ENCODE results near the gene EDEM1. TPM values are rescaled to one million over a fixed set of nuclear protein-coding genes. Genes with fewer than 3 reads are reported as not detected.

The EDEM1 gene
- polyA plus RNA-seq, 1 of the 3 experiments (the other 2 are of a cell fraction) = 25.2 TPM

GRCh38 chr3:5264896-5265770, 77.6 kb downstream of the EDEM1 start:
- WGBS (ENCODE audit: low lambda C conversion rate) = 32% methylated on average over 5 of the region's 7 CpGs
- no peaks in the 10 kb centered on the region for H3K4me1 ChIP-seq (ENCODE audit: control insufficient read depth in 1 of 2, insufficient read depth in 2 of 2, low read depth in 1 of 2, low read length in 1 of 2)
- POLR2A ChIA-PET = no interaction called here

GRCh38 chr3:5267252-5267651, 79.7 kb downstream of the EDEM1 start:
- ChIA-PET POLR2A (no interaction called here), CTCF (no interaction called here)
- no peak for DNase-seq
- H3K27ac ChIP-seq (ENCODE audit: low read depth in 2 of 2, low read length in 1 of 2) = no peak overlapping the region
- H4K20me1 ChIP-seq (ENCODE audit: insufficient read depth) = no peaks in the 10 kb centered on the region
- H3K9me2 ChIP-seq = no peaks in the 10 kb centered on the region
- no peaks in the 10 kb centered on the region for H3K36me3 ChIP-seq (replicated peaks in 1 of 2; ENCODE audit: control insufficient read depth in 1 of 2, insufficient read depth in 2 of 2, low read length in 1 of 2)
- H3K4me3 ChIP-seq (ENCODE audit: low read depth in 2 of 2, low read length in 1 of 2) = no peak overlapping the region
- WGBS (ENCODE audit: low lambda C conversion rate) = 17% methylated on average over 2 of the region's 2 CpGs
- no peaks in the 10 kb centered on the region for H3K27me3 ChIP-seq (ENCODE audit: insufficient read depth)
- no peaks in the 10 kb centered on the region for H3K9me3 ChIP-seq
- H3K9ac ChIP-seq = no peak overlapping the region
- H3K4me2 ChIP-seq = no peak overlapping the region
- no peaks in the 10 kb centered on the region for H3F3A ChIP-seq (replicated peaks; ENCODE audit: insufficient read depth)
- no peaks in the 10 kb centered on the region for H3K79me2 ChIP-seq (ENCODE audit: insufficient read depth)
- no peak overlapping the region for H2AFZ ChIP-seq (ENCODE audit: low read depth)
- H3K4me1 ChIP-seq (ENCODE audit: control insufficient read depth in 1 of 2, insufficient read depth in 2 of 2, low read depth in 1 of 2, low read length in 1 of 2) = no peaks in the 10 kb centered on the region
- TF ChIP-seq PBX3 (IDR thresholded peaks at IDR 0.05) = no peak
- no peak for TF ChIP-seq CTCF (IDR thresholded peaks at IDR 0.05)
- no peak for TF ChIP-seq SIN3A (IDR thresholded peaks at IDR 0.05; ENCODE audit: borderline replicate concordance, low read depth, low read length)
- no peak for TF ChIP-seq FOXJ3 (CRISPR knock-in tag; IDR thresholded peaks at IDR 0.05)
- TF ChIP-seq TEAD4 (IDR thresholded peaks at IDR 0.05; ENCODE audit: borderline replicate concordance, insufficient read depth) = no peak
- TF ChIP-seq FOSL2 (IDR thresholded peaks at IDR 0.05; ENCODE audit: borderline replicate concordance, low read depth) = no peak
- no peak for TF ChIP-seq POLR2AphosphoS5 (IDR thresholded peaks at IDR 0.05; ENCODE audit: low read depth, low read length)
- no peak for TF ChIP-seq RCOR1 (IDR thresholded peaks at IDR 0.05; ENCODE audit: low read length)
- TF ChIP-seq CHD2 (IDR thresholded peaks at IDR 0.05; ENCODE audit: low read length, partially characterized antibody) = no peak
- TF ChIP-seq MEF2A (IDR thresholded peaks at IDR 0.05; ENCODE audit: borderline replicate concordance, low read depth) = no peak
- no peak for TF ChIP-seq TCF12 (IDR thresholded peaks at IDR 0.05)
- no peak for TF ChIP-seq YY1 (IDR thresholded peaks at IDR 0.05; ENCODE audit: low read depth)

More at GRCh38 chr3:5264896-5265770, 77.6 kb downstream of the EDEM1 start:
- H3K9me2 ChIP-seq = no peaks in the 10 kb centered on the region
- H3K9ac ChIP-seq = no peak overlapping the region
- H3K27me3 ChIP-seq (ENCODE audit: insufficient read depth) = no peaks in the 10 kb centered on the region
- H3K4me3 ChIP-seq (ENCODE audit: low read depth in 2 of 2, low read length in 1 of 2) = no peak overlapping the region
- H2AFZ ChIP-seq (ENCODE audit: low read depth) = no peak overlapping the region
- TF ChIP-seq TCF12 (IDR thresholded peaks at IDR 0.05) (no peak), RXRA (IDR thresholded peaks at IDR 0.05; ENCODE audit: borderline replicate concordance, low read depth) (no peak), POLR2AphosphoS5 (IDR thresholded peaks at IDR 0.05; ENCODE audit: low read depth, low read length) (no peak), GATA2 (CRISPR knock-in tag; IDR thresholded peaks at IDR 0.05) (no peak), FOXM1 (IDR thresholded peaks at IDR 0.05; ENCODE audit: low read depth) (no peak), IRF3 (IDR thresholded peaks at IDR 0.05; ENCODE audit: low read depth, low read length) (no peak), MAX (IDR thresholded peaks at IDR 0.05; ENCODE audit: low read depth) (no peak), RCOR1 (IDR thresholded peaks at IDR 0.05; ENCODE audit: low read length) (no peak), FOXJ3 (CRISPR knock-in tag; IDR thresholded peaks at IDR 0.05) (no peak), YY1 (IDR thresholded peaks at IDR 0.05; ENCODE audit: low read depth) (no peak), MXI1 (IDR thresholded peaks at IDR 0.05; ENCODE audit: low read depth, low read length) (no peak), FOSL2 (IDR thresholded peaks at IDR 0.05; ENCODE audit: borderline replicate concordance, low read depth) (no peak), TAF1 (IDR thresholded peaks at IDR 0.05; ENCODE audit: borderline replicate concordance, low read depth, low read length) (no peak), EZH2phosphoT487 (IDR thresholded peaks at IDR 0.05; ENCODE audit: borderline replicate concordance, low read depth) (no peak), PBX3 (IDR thresholded peaks at IDR 0.05) (no peak)
- no peaks in the 10 kb centered on the region for H4K20me1 ChIP-seq (ENCODE audit: insufficient read depth)
- H3F3A ChIP-seq (replicated peaks; ENCODE audit: insufficient read depth) = no peaks in the 10 kb centered on the region
- DNase-seq = no peak
- H3K79me2 ChIP-seq (ENCODE audit: insufficient read depth) = no peaks in the 10 kb centered on the region
- no peaks in the 10 kb centered on the region for H3K36me3 ChIP-seq (replicated peaks in 1 of 2; ENCODE audit: control insufficient read depth in 1 of 2, insufficient read depth in 2 of 2, low read length in 1 of 2)
- H3K27ac ChIP-seq (ENCODE audit: low read depth in 2 of 2, low read length in 1 of 2) = no peak overlapping the region
- H3K9me3 ChIP-seq = no peaks in the 10 kb centered on the region
- H3K4me2 ChIP-seq = no peak overlapping the region
- CTCF ChIA-PET = no interaction called here

Data from SK-N-SH (cell line).